ENCODE results near the gene PYGB.

Gene PYGB

DNA sequence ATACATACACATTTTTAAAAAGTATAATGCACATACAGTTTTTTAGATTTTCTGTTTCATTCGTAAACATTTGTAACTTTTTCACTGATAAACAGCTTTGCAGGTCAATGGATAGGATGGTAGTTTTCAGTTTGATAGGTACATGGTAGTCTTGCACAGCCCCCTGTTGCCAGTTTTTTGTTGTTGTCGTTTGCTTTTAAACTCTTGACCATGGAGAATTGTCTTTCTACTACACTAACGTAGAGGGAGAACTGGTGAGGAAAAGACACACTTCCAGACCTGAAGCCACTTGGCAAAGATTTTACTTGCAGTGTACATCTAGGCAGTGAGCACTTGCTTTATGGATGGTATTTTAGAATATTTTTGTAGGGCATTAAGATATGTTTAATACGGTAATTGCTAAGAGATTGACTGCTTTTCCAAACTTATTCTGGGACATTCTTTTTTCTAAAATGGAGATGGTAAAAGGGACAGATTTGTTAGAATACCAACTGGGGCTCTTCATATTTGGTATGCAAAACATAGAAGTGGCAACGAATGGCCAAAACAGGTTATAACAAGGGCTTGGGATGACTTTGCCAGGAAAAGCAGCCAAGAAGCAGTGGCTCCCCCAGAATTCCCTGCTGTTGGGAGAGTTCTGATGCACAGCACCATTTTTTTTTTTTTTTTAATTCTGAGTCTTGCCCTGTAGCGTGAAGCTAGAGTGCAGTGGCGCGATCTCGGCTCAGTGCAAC, 1.5 kb downstream of the PYGB start (continued):
- TF ChIP-seq ZNF837 (tag by site-specific recombination; IDR thresholded peaks at IDR 0.05) (no peak), ZNF133 (tag by site-specific recombination; IDR thresholded peaks at IDR 0.05) (no peak), ZNF23 (tag by site-specific recombination; IDR thresholded peaks at IDR 0.05; ENCODE audit: borderline replicate concordance) (no peak), ZSCAN16 (tag by site-specific recombination; IDR thresholded peaks at IDR 0.05) (no peak), ZNF785 (tag by site-specific recombination; IDR thresholded peaks at IDR 0.05) (no peak)
- TF ChIP-seq, protein P1, sequence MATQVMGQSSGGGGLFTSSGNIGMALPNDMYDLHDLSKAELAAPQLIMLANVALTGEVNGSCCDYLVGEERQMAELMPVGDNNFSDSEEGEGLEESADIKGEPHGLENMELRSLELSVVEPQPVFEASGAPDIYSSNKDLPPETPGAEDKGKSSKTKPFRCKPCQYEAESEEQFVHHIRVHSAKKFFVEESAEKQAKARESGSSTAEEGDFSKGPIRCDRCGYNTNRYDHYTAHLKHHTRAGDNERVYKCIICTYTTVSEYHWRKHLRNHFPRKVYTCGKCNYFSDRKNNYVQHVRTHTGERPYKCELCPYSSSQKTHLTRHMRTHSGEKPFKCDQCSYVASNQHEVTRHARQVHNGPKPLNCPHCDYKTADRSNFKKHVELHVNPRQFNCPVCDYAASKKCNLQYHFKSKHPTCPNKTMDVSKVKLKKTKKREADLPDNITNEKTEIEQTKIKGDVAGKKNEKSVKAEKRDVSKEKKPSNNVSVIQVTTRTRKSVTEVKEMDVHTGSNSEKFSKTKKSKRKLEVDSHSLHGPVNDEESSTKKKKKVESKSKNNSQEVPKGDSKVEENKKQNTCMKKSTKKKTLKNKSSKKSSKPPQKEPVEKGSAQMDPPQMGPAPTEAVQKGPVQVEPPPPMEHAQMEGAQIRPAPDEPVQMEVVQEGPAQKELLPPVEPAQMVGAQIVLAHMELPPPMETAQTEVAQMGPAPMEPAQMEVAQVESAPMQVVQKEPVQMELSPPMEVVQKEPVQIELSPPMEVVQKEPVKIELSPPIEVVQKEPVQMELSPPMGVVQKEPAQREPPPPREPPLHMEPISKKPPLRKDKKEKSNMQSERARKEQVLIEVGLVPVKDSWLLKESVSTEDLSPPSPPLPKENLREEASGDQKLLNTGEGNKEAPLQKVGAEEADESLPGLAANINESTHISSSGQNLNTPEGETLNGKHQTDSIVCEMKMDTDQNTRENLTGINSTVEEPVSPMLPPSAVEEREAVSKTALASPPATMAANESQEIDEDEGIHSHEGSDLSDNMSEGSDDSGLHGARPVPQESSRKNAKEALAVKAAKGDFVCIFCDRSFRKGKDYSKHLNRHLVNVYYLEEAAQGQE (tag by site-specific recombination; IDR thresholded peaks at IDR 0.05): no peak
- TF ChIP-seq, protein P2, sequence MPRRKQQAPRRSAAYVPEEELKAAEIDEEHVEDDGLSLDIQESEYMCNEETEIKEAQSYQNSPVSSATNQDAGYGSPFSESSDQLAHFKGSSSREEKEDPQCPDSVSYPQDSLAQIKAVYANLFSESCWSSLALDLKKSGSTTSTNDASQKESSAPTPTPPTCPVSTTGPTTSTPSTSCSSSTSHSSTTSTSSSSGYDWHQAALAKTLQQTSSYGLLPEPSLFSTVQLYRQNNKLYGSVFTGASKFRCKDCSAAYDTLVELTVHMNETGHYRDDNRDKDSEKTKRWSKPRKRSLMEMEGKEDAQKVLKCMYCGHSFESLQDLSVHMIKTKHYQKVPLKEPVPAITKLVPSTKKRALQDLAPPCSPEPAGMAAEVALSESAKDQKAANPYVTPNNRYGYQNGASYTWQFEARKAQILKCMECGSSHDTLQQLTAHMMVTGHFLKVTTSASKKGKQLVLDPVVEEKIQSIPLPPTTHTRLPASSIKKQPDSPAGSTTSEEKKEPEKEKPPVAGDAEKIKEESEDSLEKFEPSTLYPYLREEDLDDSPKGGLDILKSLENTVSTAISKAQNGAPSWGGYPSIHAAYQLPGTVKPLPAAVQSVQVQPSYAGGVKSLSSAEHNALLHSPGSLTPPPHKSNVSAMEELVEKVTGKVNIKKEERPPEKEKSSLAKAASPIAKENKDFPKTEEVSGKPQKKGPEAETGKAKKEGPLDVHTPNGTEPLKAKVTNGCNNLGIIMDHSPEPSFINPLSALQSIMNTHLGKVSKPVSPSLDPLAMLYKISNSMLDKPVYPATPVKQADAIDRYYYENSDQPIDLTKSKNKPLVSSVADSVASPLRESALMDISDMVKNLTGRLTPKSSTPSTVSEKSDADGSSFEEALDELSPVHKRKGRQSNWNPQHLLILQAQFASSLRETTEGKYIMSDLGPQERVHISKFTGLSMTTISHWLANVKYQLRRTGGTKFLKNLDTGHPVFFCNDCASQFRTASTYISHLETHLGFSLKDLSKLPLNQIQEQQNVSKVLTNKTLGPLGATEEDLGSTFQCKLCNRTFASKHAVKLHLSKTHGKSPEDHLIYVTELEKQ (tag by site-specific recombination; IDR thresholded peaks at IDR 0.05; ENCODE audit: borderline replicate concordance): no peak
- TF ChIP-seq, protein P3, sequence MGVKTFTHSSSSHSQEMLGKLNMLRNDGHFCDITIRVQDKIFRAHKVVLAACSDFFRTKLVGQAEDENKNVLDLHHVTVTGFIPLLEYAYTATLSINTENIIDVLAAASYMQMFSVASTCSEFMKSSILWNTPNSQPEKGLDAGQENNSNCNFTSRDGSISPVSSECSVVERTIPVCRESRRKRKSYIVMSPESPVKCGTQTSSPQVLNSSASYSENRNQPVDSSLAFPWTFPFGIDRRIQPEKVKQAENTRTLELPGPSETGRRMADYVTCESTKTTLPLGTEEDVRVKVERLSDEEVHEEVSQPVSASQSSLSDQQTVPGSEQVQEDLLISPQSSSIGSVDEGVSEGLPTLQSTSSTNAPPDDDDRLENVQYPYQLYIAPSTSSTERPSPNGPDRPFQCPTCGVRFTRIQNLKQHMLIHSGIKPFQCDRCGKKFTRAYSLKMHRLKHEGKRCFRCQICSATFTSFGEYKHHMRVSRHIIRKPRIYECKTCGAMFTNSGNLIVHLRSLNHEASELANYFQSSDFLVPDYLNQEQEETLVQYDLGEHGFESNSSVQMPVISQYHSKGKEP (tag by site-specific recombination; IDR thresholded peaks at IDR 0.05): no peak

DNA sequence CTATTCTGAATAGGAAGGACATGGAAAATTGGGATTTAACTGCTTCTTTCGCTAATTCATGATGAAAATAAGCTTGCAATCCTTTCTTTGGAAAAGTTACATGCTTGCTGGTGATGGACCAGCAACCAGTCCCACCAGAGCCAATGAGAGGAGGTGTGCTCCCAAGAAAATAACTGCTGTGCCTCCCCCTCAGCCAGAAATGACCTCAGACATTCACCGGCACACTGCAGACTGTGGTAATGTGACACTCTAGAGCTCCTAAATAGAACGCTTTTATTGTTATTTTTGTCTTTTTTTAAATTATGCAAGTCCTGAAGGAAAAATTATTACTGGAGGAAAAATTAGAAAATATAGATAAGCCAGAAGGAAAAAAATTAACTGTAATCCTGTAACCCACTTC, 2.6 kb downstream of the PYGB start:
- H3K4me3 ChIP-seq (ENCODE audit: low read depth, low read length): no peak overlapping the region
- H3K27ac ChIP-seq (ENCODE audit: extremely low read depth, low read depth, low read length): no peak overlapping the region
- ChIA-PET POLR2A (interaction anchor here (1.3 kb wide), 1 partner anchor 28 kb away, joined by 4 read pairs; no protein-coding TSS in a partner anchor), CTCF (interaction anchor here (0.8 to 0.9 kb wide), 3 partner anchors 14 to 185 kb away, joined by 3 read pairs; no protein-coding TSS in a partner anchor)
- no peaks in the 10 kb centered on the region for H3K9me3 ChIP-seq (ENCODE audit: control insufficient read depth, insufficient read depth, low read depth, low read length)
- H3K4me1 ChIP-seq (ENCODE audit: control insufficient read depth, insufficient read depth, low read length): peaks cover 27% of the 10 kb centered on the region
- H3K36me3 ChIP-seq (ENCODE audit: control insufficient read depth in 2 of 2, insufficient read depth in 1 of 2, low read length in 2 of 2): peaks cover 0 to 3% of the 10 kb centered on the region in 2 experiments; a peak in 1 of 3 replicates
- TF ChIP-seq ZNF184 (tag by site-specific recombination; IDR thresholded peaks at IDR 0.05) (no peak), ZNF133 (tag by site-specific recombination; IDR thresholded peaks at IDR 0.05) (no peak), ZNF837 (tag by site-specific recombination; IDR thresholded peaks at IDR 0.05) (no peak), HOXC10 (CRISPR knock-in tag; IDR thresholded peaks at IDR 0.05) (no peak), ZNF2 (tag by site-specific recombination; IDR thresholded peaks at IDR 0.05) (no peak), ZNF623 (tag by site-specific recombination; IDR thresholded peaks at IDR 0.05) (no peak), ZNF585B (tag by site-specific recombination; IDR thresholded peaks at IDR 0.05) (no peak), ZNF366 (tag by site-specific recombination; conservative IDR thresholded peaks at IDR 0.05) (peak; percentile 55; the same call in 1 of the 2 replicates), BCL11B (tag by site-specific recombination; IDR thresholded peaks at IDR 0.05; ENCODE audit: low read depth) (no peak)
- TF ChIP-seq, protein P4, sequence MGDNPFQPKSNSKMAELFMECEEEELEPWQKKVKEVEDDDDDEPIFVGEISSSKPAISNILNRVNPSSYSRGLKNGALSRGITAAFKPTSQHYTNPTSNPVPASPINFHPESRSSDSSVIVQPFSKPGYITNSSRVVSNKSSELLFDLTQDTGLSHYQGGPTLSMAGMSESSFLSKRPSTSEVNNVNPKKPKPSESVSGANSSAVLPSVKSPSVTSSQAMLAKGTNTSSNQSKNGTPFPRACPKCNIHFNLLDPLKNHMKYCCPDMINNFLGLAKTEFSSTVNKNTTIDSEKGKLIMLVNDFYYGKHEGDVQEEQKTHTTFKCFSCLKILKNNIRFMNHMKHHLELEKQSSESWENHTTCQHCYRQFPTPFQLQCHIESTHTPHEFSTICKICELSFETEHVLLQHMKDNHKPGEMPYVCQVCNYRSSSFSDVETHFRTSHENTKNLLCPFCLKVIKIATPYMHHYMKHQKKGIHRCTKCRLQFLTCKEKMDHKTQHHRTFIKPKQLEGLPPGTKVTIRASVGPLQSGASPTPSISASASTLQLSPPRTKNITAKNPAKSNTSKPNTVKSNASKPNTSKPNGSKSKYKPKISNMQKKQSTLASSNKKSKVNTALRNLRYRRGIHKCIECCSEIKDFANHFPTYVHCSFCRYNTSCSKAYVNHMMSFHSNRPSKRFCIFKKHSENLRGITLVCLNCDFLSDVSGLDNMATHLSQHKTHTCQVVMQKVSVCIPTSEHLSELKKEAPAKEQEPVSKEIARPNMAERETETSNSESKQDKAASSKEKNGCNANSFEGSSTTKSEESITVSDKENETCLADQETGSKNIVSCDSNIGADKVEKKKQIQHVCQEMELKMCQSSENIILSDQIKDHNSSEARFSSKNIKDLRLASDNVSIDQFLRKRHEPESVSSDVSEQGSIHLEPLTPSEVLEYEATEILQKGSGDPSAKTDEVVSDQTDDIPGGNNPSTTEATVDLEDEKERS (tag by site-specific recombination; IDR thresholded peaks at IDR 0.05): no peak
- TF ChIP-seq, protein P5, sequence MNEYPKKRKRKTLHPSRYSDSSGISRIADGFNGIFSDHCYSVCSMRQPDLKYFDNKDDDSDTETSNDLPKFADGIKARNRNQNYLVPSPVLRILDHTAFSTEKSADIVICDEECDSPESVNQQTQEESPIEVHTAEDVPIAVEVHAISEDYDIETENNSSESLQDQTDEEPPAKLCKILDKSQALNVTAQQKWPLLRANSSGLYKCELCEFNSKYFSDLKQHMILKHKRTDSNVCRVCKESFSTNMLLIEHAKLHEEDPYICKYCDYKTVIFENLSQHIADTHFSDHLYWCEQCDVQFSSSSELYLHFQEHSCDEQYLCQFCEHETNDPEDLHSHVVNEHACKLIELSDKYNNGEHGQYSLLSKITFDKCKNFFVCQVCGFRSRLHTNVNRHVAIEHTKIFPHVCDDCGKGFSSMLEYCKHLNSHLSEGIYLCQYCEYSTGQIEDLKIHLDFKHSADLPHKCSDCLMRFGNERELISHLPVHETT (tag by site-specific recombination; IDR thresholded peaks at IDR 0.05): no peak
- TF ChIP-seq, protein P6, sequence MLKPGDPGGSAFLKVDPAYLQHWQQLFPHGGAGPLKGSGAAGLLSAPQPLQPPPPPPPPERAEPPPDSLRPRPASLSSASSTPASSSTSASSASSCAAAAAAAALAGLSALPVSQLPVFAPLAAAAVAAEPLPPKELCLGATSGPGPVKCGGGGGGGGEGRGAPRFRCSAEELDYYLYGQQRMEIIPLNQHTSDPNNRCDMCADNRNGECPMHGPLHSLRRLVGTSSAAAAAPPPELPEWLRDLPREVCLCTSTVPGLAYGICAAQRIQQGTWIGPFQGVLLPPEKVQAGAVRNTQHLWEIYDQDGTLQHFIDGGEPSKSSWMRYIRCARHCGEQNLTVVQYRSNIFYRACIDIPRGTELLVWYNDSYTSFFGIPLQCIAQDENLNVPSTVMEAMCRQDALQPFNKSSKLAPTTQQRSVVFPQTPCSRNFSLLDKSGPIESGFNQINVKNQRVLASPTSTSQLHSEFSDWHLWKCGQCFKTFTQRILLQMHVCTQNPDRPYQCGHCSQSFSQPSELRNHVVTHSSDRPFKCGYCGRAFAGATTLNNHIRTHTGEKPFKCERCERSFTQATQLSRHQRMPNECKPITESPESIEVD (tag by site-specific recombination; IDR thresholded peaks at IDR 0.05): peak; percentile 97
